Esophagus squamous epithelium (tissue), 5 donors: ENCODE data around the gene ZMIZ1. TPM values are rescaled to one million over a fixed set of nuclear protein-coding genes. Genes with fewer than 3 reads are reported as not detected.

Source experiments
- DNase-seq: peaks from one replicate; lab custom pipeline; 2025; lab: John Stamatoyannopoulos, UW
- H3K27ac ChIP-seq, 4 donors: fragments of 200-600 bp; sonication (generic); one replicate each; pipeline ENCODE4 v1.5.1; 2016 to 2019; ENCODE audit warnings: mild to moderate bottlenecking in 1 of 4
- H3K27me3 ChIP-seq, 4 donors: fragments of 200-600 bp; sonication (generic); 1 replicate in 3 of 4; 2 replicates in 1 of 4; pipeline versions ENCODE4 v1.5.1 to v1.6.0; 2017 to 2021; ENCODE audit warnings: antibody characterized with exemption in 1 of 4
- H3K36me3 ChIP-seq, 3 donors: fragments of 200-600 bp; sonication (generic); one replicate each; pipeline ENCODE4 v1.5.1; 2016 to 2019
- H3K4me1 ChIP-seq, 3 donors: fragments of 200-600 bp; sonication (generic); one replicate each; pipeline ENCODE4 v1.5.1; 2017 to 2019
- H3K4me3 ChIP-seq, 4 donors: fragments of 200-600 bp; sonication (generic); 1 replicate in 3 of 4; 2 replicates in 1 of 4; pipeline ENCODE4 v1.5.1; 2016 to 2019; ENCODE audit warnings: mild to moderate bottlenecking in 2 of 4, moderate library complexity in 1 of 4
- H3K9me3 ChIP-seq, 3 donors: fragments of 200-600 bp; sonication (generic); one replicate each; pipeline ENCODE4 v1.5.1; 2016 to 2019
- CTCF ChIP-seq, 6 experiments: fragments of 450-650 bp in 4 of 6; fragments of 200-600 bp in 2 of 6; sonication (generic) in 2 of 6; IDR thresholded peaks; one replicate each; pipeline ENCODE4 v1.5.1; 2016 to 2019; ENCODE audit warnings: antibody characterized with exemption in 6 of 6, mild to moderate bottlenecking in 4 of 6, moderate library complexity in 4 of 6
- POLR2A ChIP-seq, 4 donors: fragments of 450-650 bp; IDR thresholded peaks; one replicate each; pipeline ENCODE4 v1.6.1; 2017; ENCODE audit warnings: antibody characterized with exemption in 4 of 4, mild to moderate bottlenecking in 4 of 4, moderate library complexity in 3 of 4
- WGBS, 2 donors: methylation state at CpG; one replicate each; pipeline ENCODE4 v1.1.5; 2018; 5-methylcytosine and 5-hydroxymethylcytosine counted together
- intact Hi-C: fragments of 100-400 bp; cut with DNase I; formaldehyde crosslinking; loops from one replicate; pipeline ENCODE4 v1.15.0; 2022
- total RNA-seq, 4 donors: library from RNA; depleted of rRNA; stranded (reverse); fragments of >200 nt; gene quantifications; one replicate each; pipeline ENCODE4 v1.1.0, GENCODE V29; 2016
- donor health status: DM: yes; HTN: yes; CAD: no.

Gene ZMIZ1
- total RNA-seq, 4 donors from 2014 or later, result 28.2 to 79.5 (median 40.4) TPM

DNA sequence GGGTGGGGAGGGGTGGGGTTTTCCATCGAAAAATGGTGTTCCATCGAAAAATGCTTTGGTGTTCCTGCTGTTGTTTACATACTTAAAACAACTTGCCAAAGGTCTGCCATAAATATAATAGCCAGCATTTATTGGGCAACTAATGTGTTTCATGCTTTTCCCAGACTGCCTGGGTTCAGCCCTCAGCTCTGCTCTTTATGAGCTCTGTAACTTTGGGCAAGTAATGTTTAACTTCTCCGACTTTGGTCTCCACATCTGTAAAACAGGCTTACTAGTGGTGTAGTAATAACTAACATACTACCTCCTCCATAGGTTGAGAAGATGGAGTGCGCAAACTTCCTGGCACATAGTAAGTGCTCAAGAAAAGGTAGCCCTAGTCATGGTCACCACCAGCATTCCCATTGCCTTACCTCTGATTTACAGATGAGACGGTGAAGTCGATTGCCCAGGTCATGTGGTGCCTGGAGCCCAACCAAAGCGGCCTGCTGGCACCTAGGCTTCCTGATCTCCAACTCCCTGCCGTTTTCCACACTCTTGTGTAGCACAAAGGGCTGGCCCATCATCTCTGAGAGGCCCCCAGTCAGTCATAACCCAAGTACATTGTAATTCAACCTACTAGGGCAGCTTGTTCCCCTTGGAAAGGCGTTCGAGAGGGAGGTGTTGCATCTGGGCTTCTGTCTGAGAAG lies 8.9 kb downstream of the ZMIZ1 start:
- H3K9me3 ChIP-seq, result no peaks in the 10 kb centered on the region
- WGBS, 2 donors, result 75 to 85% methylated on average over 9 to 10 of the region's 10 CpGs
- no peak for DNase-seq
- H3K27ac ChIP-seq, result peak overlapping the region; percentile 59 to 100 (median 82)
- peaks cover 92 to 100% (median 99%) of the 10 kb centered on the region in 3 donors for H3K4me1 ChIP-seq
- no peaks in the 10 kb centered on the region for H3K36me3 ChIP-seq
- TF ChIP-seq CTCF (IDR thresholded peaks at IDR 0.05) (no peak), POLR2A (IDR thresholded peaks at IDR 0.05) (no peak)
- no peaks in the 10 kb centered on the region for H3K27me3 ChIP-seq
- H3K4me3 ChIP-seq, result no peak overlapping the region
- intact Hi-C loops, result no loop called here

DNA sequence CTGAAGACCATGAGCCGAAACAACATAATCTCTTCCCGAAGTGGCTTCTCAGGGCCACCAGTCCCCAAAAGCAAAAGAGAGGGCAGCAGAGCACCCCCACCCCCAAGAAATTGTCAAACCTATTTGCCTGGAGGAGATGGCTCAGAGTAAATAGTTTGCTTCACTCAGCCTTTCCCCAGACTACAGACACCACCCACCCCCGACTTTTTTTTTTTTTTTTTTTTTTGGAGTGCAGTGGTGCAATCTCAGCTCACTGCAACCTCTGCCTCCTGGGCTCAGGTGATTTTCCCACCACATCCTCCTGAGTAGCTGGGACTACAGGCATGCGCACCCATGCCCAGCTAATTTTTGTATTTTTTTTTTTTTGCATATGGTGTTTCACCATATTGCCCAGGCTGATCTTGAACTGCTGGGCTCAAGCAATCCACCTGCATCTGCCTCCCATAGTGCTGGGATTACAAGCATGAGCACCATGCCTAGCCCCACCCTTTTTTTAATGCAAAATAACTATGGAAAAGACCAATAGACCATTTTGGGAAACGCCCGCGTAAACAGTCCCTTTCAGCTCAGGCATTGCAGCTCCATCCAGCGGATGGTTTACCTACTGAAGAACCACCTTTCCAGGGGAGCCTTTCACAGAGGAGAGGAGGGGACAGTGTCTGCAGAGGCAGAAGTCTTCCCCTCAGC lies 9.7 kb downstream of the ZMIZ1 start:
- WGBS, 2 donors, result 71 to 74% methylated on average over 8 of the region's 8 CpGs
- peaks cover 92 to 100% (median 99%) of the 10 kb centered on the region in 3 donors for H3K4me1 ChIP-seq
- intact Hi-C loops, result no loop called here
- TF ChIP-seq CTCF (IDR thresholded peaks at IDR 0.05) (no peak), POLR2A (IDR thresholded peaks at IDR 0.05) (no peak)
- no peaks in the 10 kb centered on the region for H3K27me3 ChIP-seq
- no peak overlapping the region for H3K4me3 ChIP-seq
- peak overlapping the region; percentile 59 to 100 (median 82) for H3K27ac ChIP-seq
- H3K36me3 ChIP-seq, result no peaks in the 10 kb centered on the region
- H3K9me3 ChIP-seq, result no peaks in the 10 kb centered on the region
- no peak for DNase-seq

DNA sequence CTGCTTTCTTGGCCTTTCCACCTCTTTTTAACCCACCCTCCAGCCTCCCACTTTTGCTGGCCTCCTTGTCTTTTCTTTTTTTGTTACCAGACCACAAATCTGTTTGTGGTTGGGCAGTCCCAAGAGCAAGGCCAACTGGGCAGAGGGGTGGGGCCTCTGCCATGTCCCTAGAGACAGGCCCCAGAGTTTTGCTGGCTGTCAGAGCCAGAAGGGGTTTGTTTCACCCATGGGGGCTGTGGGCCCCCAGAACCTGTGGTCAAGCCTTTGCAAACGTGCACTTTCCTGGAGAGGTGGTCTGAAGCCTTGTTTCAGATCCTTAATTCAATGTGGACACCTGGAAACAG lies 10.3 kb downstream of the ZMIZ1 start:
- intact Hi-C loops, result no loop called here
- Histone ChIP-seq H3K27me3 (no peaks in the 10 kb centered on the region), H3K4me1 (peaks cover 92 to 100% (median 99%) of the 10 kb centered on the region in 3 donors), H3K9me3 (no peaks in the 10 kb centered on the region), H3K36me3 (no peaks in the 10 kb centered on the region), H3K4me3 (no peak overlapping the region), H3K27ac (peak overlapping the region; percentile 59 to 100 (median 82))
- DNase-seq, result no peak
- 17 to 83% methylated on average over 1 of the region's 1 CpG for WGBS, 2 donors
- no peak for TF ChIP-seq CTCF (IDR thresholded peaks at IDR 0.05)
- no peak for TF ChIP-seq POLR2A (IDR thresholded peaks at IDR 0.05)

DNA sequence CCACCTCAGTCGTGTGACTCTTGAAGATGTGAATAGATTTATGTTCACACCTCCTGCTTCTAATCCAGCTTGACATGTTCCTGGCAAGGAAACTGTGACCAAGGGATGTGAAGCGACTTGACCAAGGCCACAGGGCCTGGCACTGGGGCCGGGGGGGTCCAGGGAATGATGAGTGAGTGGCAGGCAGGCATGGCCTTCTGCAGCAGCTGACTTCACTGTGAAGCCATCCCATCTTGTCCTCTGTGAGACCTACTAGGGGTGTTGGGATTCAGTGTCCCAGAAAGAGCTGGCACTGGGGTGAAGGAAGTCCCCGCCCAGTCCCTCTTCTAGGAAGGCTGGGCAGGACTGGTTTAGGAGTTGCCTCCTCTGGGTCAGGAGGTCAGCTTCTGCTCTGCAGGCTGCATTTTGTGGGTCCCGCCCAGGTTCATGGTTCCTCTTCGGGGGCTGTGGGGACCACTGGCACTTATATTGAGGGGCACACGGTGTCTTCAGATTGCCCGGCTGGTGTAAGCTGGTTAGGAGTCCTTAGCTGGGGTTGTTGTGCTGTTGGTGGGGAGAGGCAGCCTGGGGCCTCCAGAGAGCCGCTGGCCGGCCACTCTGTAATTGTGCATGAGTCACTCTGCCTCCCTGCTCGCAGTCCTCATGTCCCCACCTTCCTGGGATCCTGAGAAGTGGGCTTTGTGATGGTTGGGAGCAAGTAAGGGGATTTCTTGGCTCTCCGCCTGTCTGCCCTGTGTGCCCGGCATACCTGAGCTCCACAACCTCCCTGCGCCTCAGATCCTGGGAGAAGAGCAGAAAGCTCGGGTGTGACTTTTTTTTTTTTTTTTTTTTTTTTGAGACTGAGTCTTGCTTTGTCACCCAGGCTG lies 11.0 kb downstream of the ZMIZ1 start:
- WGBS, 2 donors, result 47 to 67% methylated on average over 6 to 11 of the region's 15 CpGs
- peak overlapping the region; percentile 59 to 100 (median 82) for H3K27ac ChIP-seq
- intact Hi-C loops, result no loop called here
- no peaks in the 10 kb centered on the region for H3K9me3 ChIP-seq
- peak overlapping the region in 1 of 4 donors; percentile 9 for H3K4me3 ChIP-seq
- peaks cover 92 to 100% (median 99%) of the 10 kb centered on the region in 3 donors for H3K4me1 ChIP-seq
- no peak for DNase-seq
- no peaks in the 10 kb centered on the region for H3K36me3 ChIP-seq
- H3K27me3 ChIP-seq, result no peaks in the 10 kb centered on the region
- TF ChIP-seq CTCF (IDR thresholded peaks at IDR 0.05), result no peak
- TF ChIP-seq POLR2A (IDR thresholded peaks at IDR 0.05), result no peak
